ENCODE data around the gene TNFSF11. TPM values are rescaled to one million over a fixed set of nuclear protein-coding genes. Genes with fewer than 3 reads are reported as not detected.
A peak's percentile ranks its signal among the peaks of the same experiment; 100 is the strongest.

The TNFSF11 gene
- total RNA-seq, 1 donor from 2014 or later: 0.21 TPM

DNA sequence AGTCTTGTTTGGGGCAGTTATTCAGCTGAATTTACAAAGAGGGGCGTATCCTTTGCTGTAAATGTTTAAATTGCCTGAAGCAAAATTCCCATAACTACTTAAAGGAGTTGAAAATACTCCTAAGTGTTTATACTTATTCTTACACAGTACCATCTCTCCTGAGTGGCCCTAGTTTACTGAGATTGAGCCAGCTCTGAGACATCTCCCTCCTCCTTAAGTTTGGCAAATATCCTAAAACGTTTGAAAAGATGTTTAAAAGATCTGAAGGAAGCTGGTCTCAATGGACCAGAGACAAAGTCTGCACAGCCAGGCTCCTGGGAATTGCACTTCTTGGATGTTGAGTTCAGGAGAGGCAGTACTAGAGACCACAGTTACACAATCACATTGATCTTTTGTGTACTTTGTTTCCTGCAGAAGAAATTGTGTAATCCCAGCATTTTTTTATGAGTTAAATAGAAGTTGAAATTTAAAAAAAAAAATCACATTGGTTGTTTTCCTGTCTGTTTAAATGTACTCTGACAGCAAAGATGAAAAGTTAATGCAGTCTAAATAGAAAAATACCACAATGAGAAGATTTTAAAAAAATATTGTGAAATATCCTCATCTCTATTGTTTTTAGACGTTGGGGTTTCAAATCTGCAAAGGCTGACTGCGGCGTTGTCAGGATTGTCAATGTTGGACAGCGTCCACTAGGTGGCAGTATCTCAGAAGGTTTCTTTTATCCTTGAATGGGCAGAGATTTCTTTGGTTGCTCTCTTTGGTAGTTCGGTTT, 20.7 kb downstream of the TNFSF11 start:
- Mint-ChIP-seq H3K27ac (ENCODE audit: unreplicated experiment) (no peak overlapping the region), H3K4me1 (ENCODE audit: unreplicated experiment) (no peaks in the 10 kb centered on the region), H3K27me3 (ENCODE audit: unreplicated experiment) (no peaks in the 10 kb centered on the region), H3K9me3 (ENCODE audit: unreplicated experiment) (no peaks in the 10 kb centered on the region), H3K4me3 (ENCODE audit: unreplicated experiment) (no peak overlapping the region), H3K36me3 (ENCODE audit: low read depth, unreplicated experiment) (no peaks in the 10 kb centered on the region)
- TF ChIP-seq, protein P1, sequence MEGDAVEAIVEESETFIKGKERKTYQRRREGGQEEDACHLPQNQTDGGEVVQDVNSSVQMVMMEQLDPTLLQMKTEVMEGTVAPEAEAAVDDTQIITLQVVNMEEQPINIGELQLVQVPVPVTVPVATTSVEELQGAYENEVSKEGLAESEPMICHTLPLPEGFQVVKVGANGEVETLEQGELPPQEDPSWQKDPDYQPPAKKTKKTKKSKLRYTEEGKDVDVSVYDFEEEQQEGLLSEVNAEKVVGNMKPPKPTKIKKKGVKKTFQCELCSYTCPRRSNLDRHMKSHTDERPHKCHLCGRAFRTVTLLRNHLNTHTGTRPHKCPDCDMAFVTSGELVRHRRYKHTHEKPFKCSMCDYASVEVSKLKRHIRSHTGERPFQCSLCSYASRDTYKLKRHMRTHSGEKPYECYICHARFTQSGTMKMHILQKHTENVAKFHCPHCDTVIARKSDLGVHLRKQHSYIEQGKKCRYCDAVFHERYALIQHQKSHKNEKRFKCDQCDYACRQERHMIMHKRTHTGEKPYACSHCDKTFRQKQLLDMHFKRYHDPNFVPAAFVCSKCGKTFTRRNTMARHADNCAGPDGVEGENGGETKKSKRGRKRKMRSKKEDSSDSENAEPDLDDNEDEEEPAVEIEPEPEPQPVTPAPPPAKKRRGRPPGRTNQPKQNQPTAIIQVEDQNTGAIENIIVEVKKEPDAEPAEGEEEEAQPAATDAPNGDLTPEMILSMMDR (IDR thresholded peaks at IDR 0.05; ENCODE audit: unreplicated experiment): peak; percentile 94
- DNase-seq (ENCODE audit: low spot score): peak; percentile 56

DNA sequence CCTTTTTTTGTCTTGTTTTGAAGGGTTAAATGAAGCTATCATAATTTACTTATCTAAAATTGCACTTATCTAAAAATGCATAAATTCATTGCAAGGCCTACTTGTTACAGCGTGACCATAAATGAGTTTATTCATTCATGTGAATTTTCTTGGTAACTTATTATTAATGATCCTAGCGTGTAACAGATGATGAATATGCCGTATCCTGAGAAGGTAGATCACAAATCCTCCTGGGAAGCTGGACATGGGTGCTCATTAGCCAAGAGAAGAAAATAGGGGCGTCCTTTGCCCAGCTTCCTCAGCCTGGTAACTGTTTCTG, 21.3 kb downstream of the TNFSF11 start:
- no peak for DNase-seq (ENCODE audit: low spot score)
- no peak overlapping the region for H3K4me3 Mint-ChIP-seq (ENCODE audit: unreplicated experiment)
- no peaks in the 10 kb centered on the region for H3K36me3 Mint-ChIP-seq (ENCODE audit: low read depth, unreplicated experiment)
- no peak overlapping the region for H3K27ac Mint-ChIP-seq (ENCODE audit: unreplicated experiment)
- TF ChIP-seq, protein P1 (IDR thresholded peaks at IDR 0.05; ENCODE audit: unreplicated experiment): peak; percentile 38
- H3K27me3 Mint-ChIP-seq (ENCODE audit: unreplicated experiment): no peaks in the 10 kb centered on the region
- H3K4me1 Mint-ChIP-seq (ENCODE audit: unreplicated experiment): no peaks in the 10 kb centered on the region
- no peaks in the 10 kb centered on the region for H3K9me3 Mint-ChIP-seq (ENCODE audit: unreplicated experiment)

DNA sequence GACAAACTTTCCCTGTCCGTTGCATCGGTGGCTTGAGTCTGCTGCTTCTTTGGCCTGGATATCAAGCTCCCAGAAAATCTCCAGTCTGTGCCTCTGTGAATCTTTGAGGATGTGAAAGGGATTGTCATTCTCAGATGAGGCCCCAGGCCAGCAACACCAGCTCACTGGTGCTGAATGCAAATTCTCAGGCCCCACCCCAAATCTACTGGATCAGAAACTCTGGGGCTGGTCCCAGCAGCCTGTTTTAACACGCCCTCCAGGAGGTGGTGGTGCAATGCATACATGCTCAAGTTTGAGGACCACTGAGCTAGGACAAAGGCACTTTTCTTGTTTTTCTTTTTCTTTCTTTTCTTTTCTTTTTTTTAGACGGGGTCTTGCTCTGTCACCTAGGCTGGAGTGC, 23.6 kb downstream of the TNFSF11 start:
- DNase-seq (ENCODE audit: low spot score): no peak
- H3K9me3 Mint-ChIP-seq (ENCODE audit: unreplicated experiment): no peaks in the 10 kb centered on the region
- TF ChIP-seq, protein P1 (IDR thresholded peaks at IDR 0.05; ENCODE audit: unreplicated experiment): no peak
- H3K4me3 Mint-ChIP-seq (ENCODE audit: unreplicated experiment): no peak overlapping the region
- H3K4me1 Mint-ChIP-seq (ENCODE audit: unreplicated experiment): no peaks in the 10 kb centered on the region
- no peaks in the 10 kb centered on the region for H3K27me3 Mint-ChIP-seq (ENCODE audit: unreplicated experiment)
- no peak overlapping the region for H3K27ac Mint-ChIP-seq (ENCODE audit: unreplicated experiment)
- no peaks in the 10 kb centered on the region for H3K36me3 Mint-ChIP-seq (ENCODE audit: low read depth, unreplicated experiment)

DNA sequence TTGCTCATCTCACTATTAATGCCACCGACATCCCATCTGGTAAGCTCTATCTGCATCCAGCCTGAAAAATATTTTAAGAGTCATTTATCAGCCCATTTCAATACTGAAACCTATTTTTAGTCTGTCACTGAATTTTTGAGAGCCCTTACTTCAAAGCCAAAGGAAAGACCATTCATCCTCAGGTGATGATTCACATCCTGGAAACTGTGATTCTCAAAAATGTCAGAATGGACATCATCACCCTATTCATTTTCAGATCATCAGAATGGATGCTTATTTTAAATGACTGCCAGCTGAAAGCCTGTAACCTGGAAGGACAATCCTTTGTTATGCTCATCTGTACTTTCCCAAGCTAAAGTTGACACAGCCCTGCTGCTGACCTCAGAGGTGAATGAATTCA, 27.0 kb downstream of the TNFSF11 start:
- TF ChIP-seq, protein P1 (IDR thresholded peaks at IDR 0.05; ENCODE audit: unreplicated experiment): no peak
- no peak overlapping the region for H3K27ac Mint-ChIP-seq (ENCODE audit: unreplicated experiment)
- no peaks in the 10 kb centered on the region for H3K9me3 Mint-ChIP-seq (ENCODE audit: unreplicated experiment)
- no peak overlapping the region for H3K4me3 Mint-ChIP-seq (ENCODE audit: unreplicated experiment)
- no peak for DNase-seq (ENCODE audit: low spot score)
- H3K36me3 Mint-ChIP-seq (ENCODE audit: low read depth, unreplicated experiment): no peaks in the 10 kb centered on the region
- H3K27me3 Mint-ChIP-seq (ENCODE audit: unreplicated experiment): no peaks in the 10 kb centered on the region
- H3K4me1 Mint-ChIP-seq (ENCODE audit: unreplicated experiment): peaks cover 5% of the 10 kb centered on the region

DNA sequence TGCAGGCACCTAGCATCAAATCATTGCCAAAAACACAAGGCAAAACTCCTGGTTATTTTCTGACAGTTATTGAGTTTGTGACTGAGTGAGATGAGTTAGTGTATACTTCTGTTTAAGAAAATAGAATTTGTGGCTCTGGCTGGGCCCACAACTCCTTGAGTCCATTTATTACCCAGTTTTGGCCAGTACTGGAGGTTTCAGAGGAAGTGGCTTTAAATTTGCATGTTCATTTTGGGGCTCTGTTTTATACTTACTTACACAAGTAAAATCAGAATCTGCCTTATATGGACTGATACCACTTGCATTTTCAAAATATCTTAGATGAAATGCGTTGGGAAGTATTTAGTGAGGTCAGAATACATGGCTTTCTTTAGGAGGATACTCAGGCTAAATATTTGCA, 29.0 kb downstream of the TNFSF11 start:
- Mint-ChIP-seq H3K27me3 (ENCODE audit: unreplicated experiment) (no peaks in the 10 kb centered on the region), H3K27ac (ENCODE audit: unreplicated experiment) (no peak overlapping the region), H3K4me1 (ENCODE audit: unreplicated experiment) (peaks cover 10% of the 10 kb centered on the region), H3K9me3 (ENCODE audit: unreplicated experiment) (no peaks in the 10 kb centered on the region), H3K4me3 (ENCODE audit: unreplicated experiment) (no peak overlapping the region), H3K36me3 (ENCODE audit: low read depth, unreplicated experiment) (no peaks in the 10 kb centered on the region)
- TF ChIP-seq, protein P1 (IDR thresholded peaks at IDR 0.05; ENCODE audit: unreplicated experiment): no peak
- no peak for DNase-seq (ENCODE audit: low spot score)

All from endothelial cell (in vitro differentiated cells).